ENCODE measurements around the gene GRM3.

GRCh38 chr7:86687831-86688230, 44.1 kb downstream of the GRM3 start:
- no peak for TF ChIP-seq EZH2 (IDR thresholded peaks at IDR 0.05; ENCODE audit: insufficient read depth, low read length)
- TF ChIP-seq, protein P1, sequence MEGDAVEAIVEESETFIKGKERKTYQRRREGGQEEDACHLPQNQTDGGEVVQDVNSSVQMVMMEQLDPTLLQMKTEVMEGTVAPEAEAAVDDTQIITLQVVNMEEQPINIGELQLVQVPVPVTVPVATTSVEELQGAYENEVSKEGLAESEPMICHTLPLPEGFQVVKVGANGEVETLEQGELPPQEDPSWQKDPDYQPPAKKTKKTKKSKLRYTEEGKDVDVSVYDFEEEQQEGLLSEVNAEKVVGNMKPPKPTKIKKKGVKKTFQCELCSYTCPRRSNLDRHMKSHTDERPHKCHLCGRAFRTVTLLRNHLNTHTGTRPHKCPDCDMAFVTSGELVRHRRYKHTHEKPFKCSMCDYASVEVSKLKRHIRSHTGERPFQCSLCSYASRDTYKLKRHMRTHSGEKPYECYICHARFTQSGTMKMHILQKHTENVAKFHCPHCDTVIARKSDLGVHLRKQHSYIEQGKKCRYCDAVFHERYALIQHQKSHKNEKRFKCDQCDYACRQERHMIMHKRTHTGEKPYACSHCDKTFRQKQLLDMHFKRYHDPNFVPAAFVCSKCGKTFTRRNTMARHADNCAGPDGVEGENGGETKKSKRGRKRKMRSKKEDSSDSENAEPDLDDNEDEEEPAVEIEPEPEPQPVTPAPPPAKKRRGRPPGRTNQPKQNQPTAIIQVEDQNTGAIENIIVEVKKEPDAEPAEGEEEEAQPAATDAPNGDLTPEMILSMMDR (IDR thresholded peaks at IDR 0.05; ENCODE audit: insufficient read depth, low read depth, low read length), result no peak
